Uterus (tissue), 4 donors: ENCODE results near the gene PHOX2B. TPM values are rescaled to one million over a fixed set of nuclear protein-coding genes. Genes with fewer than 3 reads are reported as not detected.

ENCODE experiments used
- DNase-seq, 2 donors: peaks; one replicate each; pipeline ENCODE4 v3.0.0-alpha.2; 2019 to 2020
- H3K27ac ChIP-seq, 2 donors: fragments of 200-600 bp; sonication (generic); 1 replicate in 1 of 2; 2 replicates in 1 of 2; pipeline ENCODE4 v1.5.1; 2016 to 2018
- H3K27me3 ChIP-seq, 2 donors: fragments of 200-600 bp; sonication (generic); one replicate each; pipeline ENCODE4 v1.5.1; 2018 to 2019; ENCODE audit warnings: control low read depth in 1 of 2
- H3K36me3 ChIP-seq, 2 donors: fragments of 200-600 bp; sonication (generic); one replicate each; pipeline ENCODE4 v1.5.1; 2019; ENCODE audit warnings: control low read depth in 1 of 2
- H3K4me1 ChIP-seq, 2 donors: fragments of 200-600 bp; sonication (generic); one replicate each; pipeline ENCODE4 v1.5.1; 2018 to 2019; ENCODE audit warnings: control low read depth in 1 of 2
- H3K4me3 ChIP-seq, 2 donors: fragments of 200-600 bp; sonication (generic); 1 replicate in 1 of 2; 2 replicates in 1 of 2; pipeline ENCODE4 v1.5.1; 2018 to 2019; ENCODE audit warnings: mild to moderate bottlenecking in 1 of 2
- H3K9me3 ChIP-seq, 2 donors: fragments of 200-600 bp; sonication (generic); one replicate each; pipeline ENCODE4 v1.5.1; 2019; ENCODE audit warnings: control low read depth in 1 of 2
- CTCF ChIP-seq, 4 experiments: fragments of 200-600 bp in 2 of 4; fragments of 450-650 bp in 2 of 4; sonication (generic) in 2 of 4; IDR thresholded peaks; one replicate each; pipeline ENCODE4 v1.5.1; 2016 to 2019; ENCODE audit warnings: antibody characterized with exemption in 4 of 4, mild to moderate bottlenecking in 2 of 4, moderate library complexity in 1 of 4
- POLR2A ChIP-seq, 2 donors: fragments of 450-650 bp; IDR thresholded peaks; one replicate each; pipeline ENCODE4 v1.6.1; 2016; ENCODE audit warnings: antibody characterized with exemption in 2 of 2, mild to moderate bottlenecking in 1 of 2, moderate library complexity in 1 of 2
- intact Hi-C: fragments of 100-400 bp; cut with DNase I; formaldehyde crosslinking; loops from one replicate; pipeline ENCODE4 v1.15.1; 2023; ENCODE audit warnings: low total_unique reads
- total RNA-seq, 4 donors: library from RNA; depleted of rRNA in 3 of 4; stranded (reverse); fragments of >200 nt in 3 of 4; gene quantifications; one replicate each; pipeline versions ENCODE4 v1.1.0 to v1.2.4, GENCODE V29; 2014 to 2023
- donor health status: DM: yes; HTN: yes; CAD: no.

Gene PHOX2B
- total RNA-seq, 4 donors from 2014 or later, result not detected

GRCh38 chr4:41747230-41748055, 1.1 kb downstream of the PHOX2B start:
- Histone ChIP-seq H3K4me1 (no peaks in the 10 kb centered on the region), H3K36me3 (no peaks in the 10 kb centered on the region), H3K9me3 (no peaks in the 10 kb centered on the region), H3K27ac (no peak overlapping the region), H3K4me3 (no peak overlapping the region), H3K27me3 (peaks cover 4 to 62% of the 10 kb centered on the region in 2 donors)
- TF ChIP-seq POLR2A (IDR thresholded peaks at IDR 0.05) (no peak), CTCF (IDR thresholded peaks at IDR 0.05) (no peak)
- intact Hi-C loops, result no loop called here
- DNase-seq, result no peak

DNA sequence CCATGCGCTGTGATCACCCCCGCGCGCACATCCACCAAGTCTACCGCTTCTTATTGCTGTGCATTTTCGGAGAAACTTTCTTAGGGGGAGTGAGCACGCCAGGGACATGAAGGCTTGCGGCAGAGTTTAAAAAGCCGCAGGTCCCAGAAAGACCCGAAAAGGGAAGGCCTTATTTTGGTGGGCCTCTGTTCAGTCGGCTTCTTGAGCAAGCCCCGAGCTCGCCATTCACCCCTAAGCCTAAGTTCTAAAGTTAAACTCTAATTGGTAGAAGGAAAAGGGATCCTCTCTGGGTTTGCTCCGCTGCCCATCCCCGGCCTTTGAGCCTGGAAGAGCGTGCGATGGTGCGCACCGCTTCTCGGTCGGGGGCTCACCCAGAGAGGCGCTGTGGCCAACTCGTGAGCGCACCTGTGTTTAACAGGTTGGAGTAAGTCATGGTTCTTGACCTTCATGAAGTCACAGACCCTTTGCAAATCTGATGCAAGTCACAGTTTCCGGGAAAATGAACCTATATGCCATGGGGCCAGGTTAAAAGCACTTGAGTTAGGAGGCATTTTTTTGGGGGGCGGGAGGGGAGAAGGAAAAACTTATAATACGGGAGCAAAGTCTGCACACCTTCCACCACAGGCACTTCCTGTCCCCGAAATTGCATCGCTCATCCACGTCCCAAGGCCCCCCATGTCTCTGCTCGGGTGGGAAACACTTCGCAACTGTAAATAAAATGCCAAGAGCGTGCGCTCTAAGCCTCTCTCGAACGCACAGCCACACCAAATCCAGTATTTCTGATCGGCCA, 1.9 kb downstream of the PHOX2B start:
- Histone ChIP-seq H3K36me3 (no peaks in the 10 kb centered on the region), H3K9me3 (no peaks in the 10 kb centered on the region), H3K27ac (no peak overlapping the region), H3K4me1 (no peaks in the 10 kb centered on the region), H3K27me3 (peaks cover 4 to 61% of the 10 kb centered on the region in 2 donors), H3K4me3 (no peak overlapping the region)
- no peak for DNase-seq
- intact Hi-C loops, result no loop called here
- TF ChIP-seq CTCF (IDR thresholded peaks at IDR 0.05), result no peak
- no peak for TF ChIP-seq POLR2A (IDR thresholded peaks at IDR 0.05)

GRCh38 chr4:41746025-41746439, 2.5 kb downstream of the PHOX2B start:
- intact Hi-C loops, result no loop called here
- DNase-seq, result no peak
- H3K36me3 ChIP-seq, result no peaks in the 10 kb centered on the region
- H3K9me3 ChIP-seq, result no peaks in the 10 kb centered on the region
- H3K4me1 ChIP-seq, result no peaks in the 10 kb centered on the region
- no peak overlapping the region for H3K4me3 ChIP-seq
- TF ChIP-seq POLR2A (IDR thresholded peaks at IDR 0.05) (no peak), CTCF (IDR thresholded peaks at IDR 0.05) (no peak)
- H3K27me3 ChIP-seq, result peaks cover 4 to 59% of the 10 kb centered on the region in 2 donors
- no peak overlapping the region for H3K27ac ChIP-seq

GRCh38 chr4:41745292-41746024, 3.1 kb downstream of the PHOX2B start:
- intact Hi-C loops, result no loop called here

More at GRCh38 chr4:41745292-41746024, 3.1 kb downstream of the PHOX2B start:
- no peak for TF ChIP-seq POLR2A (IDR thresholded peaks at IDR 0.05)
- no peak for TF ChIP-seq CTCF (IDR thresholded peaks at IDR 0.05)
- H3K27ac ChIP-seq, result no peak overlapping the region
- DNase-seq, result no peak
- H3K4me3 ChIP-seq, result no peak overlapping the region
- no peaks in the 10 kb centered on the region for H3K9me3 ChIP-seq
- no peaks in the 10 kb centered on the region for H3K36me3 ChIP-seq
- peaks cover 4 to 53% of the 10 kb centered on the region in 2 donors for H3K27me3 ChIP-seq
- H3K4me1 ChIP-seq, result no peaks in the 10 kb centered on the region
